K562 (cell line): ENCODE results near the gene ANKS1B. TPM values are rescaled to one million over a fixed set of nuclear protein-coding genes. Genes with fewer than 3 reads are reported as not detected.

Experiments used
- ATAC-seq: fragments of 200-7000 bp; cut with Tn5 transposase; 3 replicates; pipeline ENCODE4 v1.9.1; 2020; ENCODE audit warnings: moderate library complexity
- BruUV-seq: library from RNA; stranded (reverse); fragments of 400-500 nt; replicated peaks from 2 replicates; lab custom pipeline; 2021; lab: Mats Ljungman, UMichigan
- CTCF ChIA-PET: fragments of 300-600 bp; formaldehyde crosslinking; extraction: SDS; loops from one replicate; lab custom pipeline; 2021; ENCODE audit warnings: low intra/inter-chr PET ratio; lab: Yijun Ruan, JAX
- POLR2A ChIA-PET: fragments of 300-600, 350-650 bp; sonication (Branson Sonifier 250); formaldehyde crosslinking; extraction: SDS; loops from one replicate; lab custom pipeline; 2021; ENCODE audit warnings: antibody characterized with exemption, inconsistent platforms; lab: Yijun Ruan, JAX
- DNase-seq, 4 experiments: peaks; one replicate each; pipeline versions ENCODE4 v3.0.0 to v3.0.0-alpha.2; 2011 to 2018; ENCODE audit warnings: low spot score in 3 of 4, mixed read lengths in 3 of 4; ENCODE audit errors: extremely low read depth in 1 of 4
- FAIRE-seq: peaks from 2 replicates; lab custom pipeline; 2011; peaks lifted over from hg19 to GRCh38; lab: Jason Lieb, UNC
- H2AFZ ChIP-seq: 2 replicates; pipeline ENCODE4 v1.6.0; 2011; ENCODE audit warnings: low read depth, low read length, control low read depth, inconsistent platforms
- H3K27ac ChIP-seq: fragments of 200-600 bp; 3 replicates; pipeline ENCODE4 v1.8.0; 2011; ENCODE audit warnings: low read depth, mild to moderate bottlenecking, control low read depth, inconsistent platforms, low read length, moderate library complexity, mixed read lengths; ENCODE audit errors: extremely low read depth
- H3K27me3 ChIP-seq, 2 experiments: fragments of 300-600 bp in 1 of 2; 2 replicates in 1 of 2; 3 replicates in 1 of 2; pipeline versions ENCODE4 v1.6.0 to v1.8.0; 2011; ENCODE audit warnings: inconsistent platforms in 2 of 2, low read length in 2 of 2, mild to moderate bottlenecking in 1 of 2, mixed read lengths in 1 of 2, moderate library complexity in 1 of 2; ENCODE audit not compliant: control insufficient read depth in 2 of 2, insufficient read depth in 2 of 2
- H3K36me3 ChIP-seq: fragments of 300-600 bp; 3 replicates; pipeline ENCODE4 v1.8.0; 2011; ENCODE audit warnings: mild to moderate bottlenecking, low read length, inconsistent platforms; ENCODE audit not compliant: control insufficient read depth, insufficient read depth
- H3K4me1 ChIP-seq, 2 experiments: fragments of 200-600 bp in 1 of 2; replicated peaks in 1 of 2; 2 replicates in 1 of 2; 3 replicates in 1 of 2; pipeline versions ENCODE4 v1.5.1 to v1.8.0; 2011; ENCODE audit warnings: inconsistent platforms in 2 of 2, low read length in 2 of 2, mild to moderate bottlenecking in 1 of 2, mixed read lengths in 1 of 2, moderate library complexity in 1 of 2; ENCODE audit not compliant: control insufficient read depth in 2 of 2, insufficient read depth in 2 of 2
- H3K4me2 ChIP-seq: 2 replicates; pipeline ENCODE4 v1.6.1; 2011; ENCODE audit warnings: low read length, control low read depth, inconsistent platforms, mixed read lengths; ENCODE audit not compliant: insufficient read depth
- H3K4me3 ChIP-seq: fragments of 200-600 bp; sonication (generic), shearing (Covaris generic); 2 replicates; pipeline ENCODE4 v1.5.1; 2016; ENCODE audit warnings: control low read depth, inconsistent platforms
- H3K79me2 ChIP-seq: fragments of 200-600 bp; 3 replicates; pipeline ENCODE4 v1.8.0; 2011; ENCODE audit warnings: low read length, inconsistent platforms; ENCODE audit not compliant: control insufficient read depth, insufficient read depth
- H3K9ac ChIP-seq, 2 experiments: 2 replicates each; pipeline versions ENCODE4 v1.6.0 to v1.6.1; 2011; ENCODE audit warnings: low read depth in 2 of 2, low read length in 2 of 2, control low read depth in 1 of 2, inconsistent platforms in 1 of 2, mild to moderate bottlenecking in 1 of 2, mixed read lengths in 1 of 2; ENCODE audit not compliant: insufficient read depth in 1 of 2
- H3K9me1 ChIP-seq: one replicate; pipeline ENCODE4 v1.6.0; 2011; ENCODE audit warnings: inconsistent platforms, mild to moderate bottlenecking, low read length, moderate library complexity; ENCODE audit not compliant: control insufficient read depth, insufficient read depth
- H3K9me3 ChIP-seq: replicated peaks from 2 replicates; pipeline ENCODE4 v1.5.1; 2011; ENCODE audit warnings: low read depth, low read length, inconsistent platforms; ENCODE audit not compliant: control insufficient read depth, insufficient read depth
- H4K20me1 ChIP-seq: replicated peaks from 2 replicates; pipeline ENCODE4 v1.6.1; 2011; ENCODE audit warnings: low read length, inconsistent platforms, mixed read lengths; ENCODE audit not compliant: control insufficient read depth, insufficient read depth
- CEBPB ChIP-seq: fragments of 450-650 bp; IDR thresholded peaks from 2 replicates; pipeline ENCODE4 v1.6.1; 2016; ENCODE audit warnings: missing genetic modification characterization, missing compliant biosample characterization
- CGGBP1 ChIP-seq: fragments of 250-450 bp; sonication (Bioruptor Pico); IDR thresholded peaks from 2 replicates; pipeline ENCODE4 v1.9.0; 2021; ENCODE audit warnings: mild to moderate bottlenecking
- CSDE1 ChIP-seq, 2 experiments: fragments of 450-650 bp; IDR thresholded peaks; 2 replicates each; pipeline ENCODE4 v1.6.1; 2016; ENCODE audit warnings: mild to moderate bottlenecking in 1 of 2
- CTCF ChIP-seq, 3 experiments: IDR thresholded peaks in 2 of 3; conservative IDR thresholded peaks in 1 of 3; 2 replicates each; pipeline ENCODE4 v1.5.1; 2011 to 2012; ENCODE audit warnings: low read length in 3 of 3, mild to moderate bottlenecking in 3 of 3, control low read depth in 2 of 3, improper control_type of control experiment in 1 of 3, inconsistent platforms in 1 of 3, low read depth in 1 of 3, mixed read lengths in 1 of 3, moderate library complexity in 1 of 3; ENCODE audit not compliant: insufficient read depth in 2 of 3
- ID3 ChIP-seq, 2 experiments: fragments of 250-450 bp in 1 of 2; fragments of 450-650 bp in 1 of 2; sonication (Bioruptor Pico) in 1 of 2; IDR thresholded peaks; 2 replicates each; pipeline versions ENCODE4 v1.6.1 to v1.8.0; 2016 to 2021; ENCODE audit warnings: mild to moderate bottlenecking in 2 of 2, moderate library complexity in 2 of 2, missing compliant biosample characterization in 1 of 2, missing genetic modification characterization in 1 of 2
- MAFK ChIP-seq: IDR thresholded peaks from 2 replicates; pipeline ENCODE4 v1.6.1; 2011; ENCODE audit warnings: low read length, improper control_type of control experiment
- NEUROD1 ChIP-seq: fragments of 150-350 bp; IDR thresholded peaks from 2 replicates; pipeline ENCODE4 v1.6.1; 2014; ENCODE audit warnings: borderline replicate concordance, low read length, low read depth; ENCODE audit not compliant: partially characterized antibody
- NFATC3 ChIP-seq: fragments of 450-650 bp; IDR thresholded peaks from 2 replicates; pipeline ENCODE4 v1.6.1; 2017; ENCODE audit warnings: mild to moderate bottlenecking
- NR3C1 ChIP-seq: sonication (generic); formaldehyde crosslinking; IDR thresholded peaks from 2 replicates; pipeline ENCODE4 v1.8.1; 2022; ENCODE audit warnings: missing genetic modification reagents
- SNRNP70 ChIP-seq: fragments of 200-400 bp; formaldehyde crosslinking; optimal IDR thresholded peaks from 2 replicates; pipeline ENCODE3; 2017; ENCODE audit warnings: low read depth, low read length
- STAT5A ChIP-seq: IDR thresholded peaks from 2 replicates; pipeline ENCODE4 v1.6.1; 2012; ENCODE audit warnings: low read length, inconsistent platforms, borderline replicate concordance
- ZC3H8 ChIP-seq: fragments of 450-650 bp; IDR thresholded peaks from 2 replicates; pipeline ENCODE4 v1.6.1; 2017
- ZNF212 ChIP-seq: fragments of 450-650 bp; formaldehyde crosslinking; IDR thresholded peaks from 2 replicates; pipeline ENCODE4 v1.4.0; 2020; ENCODE audit warnings: mild to moderate bottlenecking
- ZNF398 ChIP-seq: fragments of 250-450 bp; sonication (Bioruptor Pico); IDR thresholded peaks from 2 replicates; pipeline ENCODE4 v1.8.0; 2021; ENCODE audit warnings: moderate library complexity, mild to moderate bottlenecking, inconsistent platforms
- WGBS: fragments of 100-300 bp; shearing (Covaris generic); methylation state at CpG from one replicate; pipeline ENCODE4 v1.1.6; 2016; ENCODE audit warnings: low coverage, mixed read lengths; ENCODE audit not compliant: insufficient coverage; ENCODE audit errors: missing lambda C conversion rate; 5-methylcytosine and 5-hydroxymethylcytosine counted together
- in situ Hi-C: fragments of 300-500 bp; cut with MboI; formaldehyde crosslinking; loops from 4 replicates; pipeline ENCODE4 v1.15.0; 2018; ENCODE audit warnings: inconsistent platforms, mixed read lengths
- intact Hi-C: fragments of 100-400 bp; cut with micrococcal nuclease; formaldehyde crosslinking; loops from 2 replicates; pipeline ENCODE4 v1.14.2; 2022
- polyA plus RNA-seq, 8 experiments: library from polyadenylated mRNA; depleted of rRNA in 4 of 8; stranded (reverse) in 5 of 8; unstranded in 3 of 8; fragments of >200 nt; fragmentation: Nextera tagmentation in 2 of 8; fragmentation: Illumina TruSeq in 1 of 8; extraction: Ambion mirVana in 2 of 8; extraction: Trizol in 1 of 8; gene quantifications; 2 replicates each; pipeline versions ENCODE4 v1.2.1 to v1.2.3, GENCODE V29; 2011 to 2014; ENCODE audit warnings: inconsistent platforms in 1 of 8, missing spikeins in 1 of 8
- total RNA-seq, 7 experiments: library from RNA; depleted of rRNA in 6 of 7; stranded (reverse); fragments of >200 nt in 6 of 7; fragmentation: Illumina TruSeq in 2 of 7; extraction: Trizol in 2 of 7; gene quantifications; 2 replicates each; pipeline versions ENCODE4 v1.2.1 to v1.2.3, GENCODE V29; 2011 to 2021; ENCODE audit warnings: low replicate concordance in 1 of 7

ANKS1B gene
- total and polyA plus RNA-seq, 9 of the 15 experiments (the other 6 are each of a cell fraction or from before 2014, with no cell fraction given): 0.04 to 0.47 (median 0.28) TPM; not detected in 4

- no peak for TF ChIP-seq CTCF (IDR thresholded peaks at IDR 0.05 in 2 of 3, conservative IDR thresholded peaks at IDR 0.05 in 1 of 3; ENCODE audit: insufficient read depth in 2 of 3, low read depth in 1 of 3, low read length in 3 of 3)
- TF ChIP-seq ZC3H8: no peak
- TF ChIP-seq ID3 (CRISPR knock-in tag; IDR thresholded peaks at IDR 0.05): no peak
- no peak for TF ChIP-seq ID3 (tag; IDR thresholded peaks at IDR 0.05)
- no peak for TF ChIP-seq STAT5A
Measured at GRCh38 chr12:99476956-99477355, 507.8 kb downstream of the ANKS1B start (continued).

GRCh38 chr12:99455350-99456035, 529.2 kb downstream of the ANKS1B start:
- Histone ChIP-seq H3K9me1 (no peaks in the 10 kb centered on the region), H3K4me1 (no peaks in the 10 kb centered on the region), H3K79me2 (no peaks in the 10 kb centered on the region), H3K27ac (no peak overlapping the region), H3K9ac (no peak overlapping the region), H3K27me3 (no peaks in the 10 kb centered on the region), H3K4me2 (no peak overlapping the region), H3K9me3 (no peaks in the 10 kb centered on the region), H4K20me1 (no peaks in the 10 kb centered on the region), H2AFZ (no peak overlapping the region), H3K36me3 (no peaks in the 10 kb centered on the region), H3K4me3 (no peak overlapping the region)
- no TSS peak for BruUV-seq
- CTCF ChIA-PET: no interaction called here
- ATAC-seq: no peak
- in situ Hi-C loops: no loop called here
- no peak for FAIRE-seq
- DNase-seq: no peak
- WGBS: 0% methylated on average over 3 of the region's 4 CpGs
- POLR2A ChIA-PET: no interaction called here
- intact Hi-C loops: no loop called here
- TF ChIP-seq SNRNP70 (no peak), NFATC3 (no peak), CEBPB (no peak), ZNF212 (no peak), NEUROD1 (no peak), ZNF398 (CRISPR knock-in tag) (no peak), CTCF (IDR thresholded peaks at IDR 0.05 in 2 of 3, conservative IDR thresholded peaks at IDR 0.05 in 1 of 3; ENCODE audit: insufficient read depth in 2 of 3, low read depth in 1 of 3, low read length in 3 of 3) (no peak), CSDE1 (IDR thresholded peaks at IDR 0.05) (no peak), CGGBP1 (no peak), MAFK (no peak), NR3C1 (CRISPR knock-in tag) (no peak)
